DND-41 (cell line): ENCODE data around the gene MPST.
A peak's percentile ranks its signal among the peaks of the same experiment; 100 is the strongest.

Experiments used
- ATAC-seq: fragments of 200-7000 bp; cut with Tn5 transposase; 3 replicates; pipeline ENCODE4 v1.9.1; 2021; ENCODE audit warnings: low read depth; ENCODE audit not compliant: insufficient read depth
- DNase-seq: peaks from one replicate; pipeline ENCODE4 v3.0.0-alpha.2; 2020
- H2AFZ ChIP-seq: 2 replicates; pipeline ENCODE4 v1.6.0; 2012; ENCODE audit warnings: low read depth, low read length
- H3K27ac ChIP-seq: 2 replicates; pipeline ENCODE4 v1.5.1; 2012; ENCODE audit warnings: low read length, inconsistent platforms
- H3K27me3 ChIP-seq: fragments of 200-600 bp; sonication (generic); 2 replicates; pipeline ENCODE4 v1.6.0; 2012; ENCODE audit warnings: low read length, mild to moderate bottlenecking, inconsistent platforms; ENCODE audit not compliant: insufficient read depth, poor library complexity
- H3K36me3 ChIP-seq: 2 replicates; pipeline ENCODE4 v1.5.1; 2012; ENCODE audit warnings: low read length, inconsistent platforms; ENCODE audit not compliant: insufficient read depth
- H3K4me1 ChIP-seq: 2 replicates; pipeline ENCODE4 v1.5.1; 2012; ENCODE audit warnings: mild to moderate bottlenecking, low read length; ENCODE audit not compliant: insufficient read depth
- H3K4me2 ChIP-seq: 2 replicates; pipeline ENCODE4 v1.6.0; 2012; ENCODE audit warnings: mild to moderate bottlenecking, moderate library complexity, low read length, inconsistent platforms; ENCODE audit not compliant: insufficient read depth
- H3K4me3 ChIP-seq, 2 experiments: fragments of 200-600 bp in 1 of 2; shearing (Covaris generic) in 1 of 2; 2 replicates each; pipeline ENCODE4 v1.5.1; 2012 to 2016; ENCODE audit warnings: inconsistent platforms in 2 of 2, low read length in 2 of 2, mild to moderate bottlenecking in 2 of 2, low read depth in 1 of 2, moderate library complexity in 1 of 2
- H3K79me2 ChIP-seq: 2 replicates; pipeline ENCODE4 v1.6.0; 2012; ENCODE audit warnings: low read length, inconsistent platforms; ENCODE audit not compliant: insufficient read depth
- H3K9ac ChIP-seq: 2 replicates; pipeline ENCODE4 v1.6.0; 2012; ENCODE audit warnings: low read depth, mild to moderate bottlenecking, inconsistent platforms, low read length, moderate library complexity
- H3K9me3 ChIP-seq: 2 replicates; pipeline ENCODE4 v1.5.1; 2012; ENCODE audit warnings: low read length, moderate library complexity, mild to moderate bottlenecking, inconsistent platforms; ENCODE audit not compliant: insufficient read depth, severe bottlenecking
- H4K20me1 ChIP-seq: 2 replicates; pipeline ENCODE4 v1.6.0; 2012; ENCODE audit warnings: low read length; ENCODE audit not compliant: insufficient read depth
- CTCF ChIP-seq: IDR thresholded peaks from 2 replicates; pipeline ENCODE4 v1.5.1; 2012; ENCODE audit warnings: borderline replicate concordance, low read length, moderate library complexity, mild to moderate bottlenecking; ENCODE audit not compliant: poor library complexity, severe bottlenecking; ENCODE audit errors: extremely low read depth
- EZH2 ChIP-seq: IDR thresholded peaks from 3 replicates; pipeline ENCODE4 v1.6.1; 2012; ENCODE audit warnings: borderline replicate concordance, low read depth, mild to moderate bottlenecking, moderate library complexity, low read length, inconsistent platforms; ENCODE audit not compliant: severe bottlenecking

Gene MPST

GRCh38 chr22:37018086-37018814 is 1.3 kb upstream of the MPST start:
- H2AFZ ChIP-seq = no peak overlapping the region
- H4K20me1 ChIP-seq = 0 out of 2 replicates have a peak, but pooled peaks cover 6% of the 10 kb centered on the region
- no peaks in the 10 kb centered on the region for H3K36me3 ChIP-seq
- no peaks in the 10 kb centered on the region for H3K4me1 ChIP-seq
- ATAC-seq (no peak), DNase-seq (no peak)
- H3K9ac ChIP-seq = no peak overlapping the region
- no peak overlapping the region for H3K27ac ChIP-seq
- TF ChIP-seq EZH2 = no peak
- TF ChIP-seq CTCF = no peak
- H3K9me3 ChIP-seq = no peaks in the 10 kb centered on the region
- H3K4me2 ChIP-seq = no peak overlapping the region
- no peaks in the 10 kb centered on the region for H3K79me2 ChIP-seq
- H3K27me3 ChIP-seq = peaks cover 9% of the 10 kb centered on the region
- no peak overlapping the region for H3K4me3 ChIP-seq

- H3K79me2 ChIP-seq = no peaks in the 10 kb centered on the region
- DNase-seq = no peak
- H3K36me3 ChIP-seq = no peaks in the 10 kb centered on the region
- no peak overlapping the region for H3K9ac ChIP-seq
- TF ChIP-seq CTCF (no peak), EZH2 (no peak)
- H3K27ac ChIP-seq = no peak overlapping the region
- no peak overlapping the region for H3K4me2 ChIP-seq
- no peaks in the 10 kb centered on the region for H3K9me3 ChIP-seq
- H4K20me1 ChIP-seq = 0 out of 2 replicates have a peak, but pooled peaks cover 6% of the 10 kb centered on the region
- H2AFZ ChIP-seq = no peak overlapping the region
- H3K4me1 ChIP-seq = no peaks in the 10 kb centered on the region
- H3K27me3 ChIP-seq = peaks cover 9% of the 10 kb centered on the region
- ATAC-seq = no peak
- H3K4me3 ChIP-seq = no peak overlapping the region
Measured at GRCh38 chr22:37018815-37019308, 680 bp upstream of the MPST start.

GRCh38 chr22:37020192-37020479 is 594 bp downstream of the MPST start:
- H2AFZ ChIP-seq = 0 out of 2 replicates have a peak overlapping the region, but pooled peaks have one; percentile 33

More at GRCh38 chr22:37020192-37020479, 594 bp downstream of the MPST start:
- H3K4me3 ChIP-seq = no peak overlapping the region
- H3K36me3 ChIP-seq = no peaks in the 10 kb centered on the region
- no peaks in the 10 kb centered on the region for H3K79me2 ChIP-seq
- no peak overlapping the region for H3K4me2 ChIP-seq
- H3K27ac ChIP-seq = no peak overlapping the region
- no peaks in the 10 kb centered on the region for H3K4me1 ChIP-seq
- DNase-seq = no peak
- no peak overlapping the region for H3K9ac ChIP-seq
- no peaks in the 10 kb centered on the region for H4K20me1 ChIP-seq
- TF ChIP-seq CTCF (no peak), EZH2 (no peak)
- peaks cover 9% of the 10 kb centered on the region for H3K27me3 ChIP-seq
- ATAC-seq = no peak
- H3K9me3 ChIP-seq = no peaks in the 10 kb centered on the region
